SK-N-SH (cell line): ENCODE measurements around the gene MAK.

Source experiments
- CTCF ChIP-seq: fragments of 200-600 bp; sonication (generic); IDR thresholded peaks from 2 replicates; pipeline ENCODE4 v1.6.1; 2017; ENCODE audit warnings: antibody characterized with exemption, mild to moderate bottlenecking, moderate library complexity
- FOSL2 ChIP-seq: IDR thresholded peaks from 2 replicates; pipeline ENCODE4 v1.4.0; 2012; ENCODE audit warnings: low read depth, mild to moderate bottlenecking, moderate library complexity, borderline replicate concordance
- POLR2AphosphoS5 ChIP-seq: IDR thresholded peaks from 2 replicates; pipeline ENCODE4 v1.6.1; 2012; ENCODE audit warnings: low read depth, low read length
- SMC3 ChIP-seq: IDR thresholded peaks from 2 replicates; pipeline ENCODE4 v1.6.1; 2012; ENCODE audit warnings: low read depth, low read length, improper control_type of control experiment

GRCh38 chr6:10834823-10835222 is 3.5 kb downstream of the MAK start:
- no peak for TF ChIP-seq POLR2AphosphoS5
- TF ChIP-seq SMC3: no peak
- no peak for TF ChIP-seq FOSL2
- no peak for TF ChIP-seq CTCF
